ENCODE data around the gene LMBR1L.

Gene LMBR1L

GRCh38 chr12:49050507-49051372 is 59.9 kb downstream of the LMBR1L start:
- DNase-seq = no peak

DNA sequence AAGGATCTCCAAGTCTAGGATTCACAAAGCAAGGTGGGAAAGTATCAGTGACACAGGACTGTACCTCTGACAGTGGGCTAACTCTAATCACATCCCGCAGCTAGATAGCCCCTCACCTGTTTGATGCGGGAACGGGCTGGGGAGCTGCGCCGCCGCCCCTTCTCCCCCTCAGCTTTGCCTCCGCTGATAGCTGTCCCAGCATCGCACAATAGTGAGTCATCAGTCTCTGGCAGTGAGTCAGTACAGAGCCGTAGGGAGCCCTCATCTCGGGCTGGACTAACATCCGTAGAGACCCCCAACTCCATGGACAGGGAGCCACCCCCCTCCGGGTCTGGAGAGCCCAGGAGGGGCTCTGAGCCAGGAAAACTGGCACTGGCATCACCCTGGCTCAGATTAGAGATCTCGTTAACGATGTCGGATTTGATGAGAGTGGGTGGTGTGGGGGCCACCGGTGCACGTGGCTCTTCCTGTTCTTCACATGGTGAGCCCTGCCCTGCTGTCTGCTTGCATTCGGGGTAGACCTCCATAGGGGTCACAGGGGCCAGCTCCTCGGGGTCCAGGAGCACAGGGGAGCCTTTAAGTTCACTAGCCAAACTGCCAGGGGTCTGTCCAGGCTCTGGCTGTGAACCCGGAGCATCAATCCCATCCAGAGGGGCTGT is 61.0 kb downstream of the LMBR1L start:
- no peak for DNase-seq

GRCh38 chr12:49048953-49049352 is 61.7 kb downstream of the LMBR1L start:
- DNase-seq = no peak
